Renal cortex interstitium (tissue), 11 donors: Measurements from ENCODE around the gene KIF16B. TPM values are rescaled to one million over a fixed set of nuclear protein-coding genes. Genes with fewer than 3 reads are reported as not detected.

ENCODE experiments used
- DNase-seq, 11 donors: peaks; one replicate each; pipeline ENCODE4 v3.0.0-alpha.2; 2013; ENCODE audit warnings: low read depth in 9 of 11, low spot score in 4 of 11; ENCODE audit errors: extremely low read depth in 1 of 11
- polyA plus RNA-seq, 3 donors: library from polyadenylated mRNA; unstranded; fragments of 120-200 nt; gene quantifications; one replicate each; pipeline ENCODE4 v1.2.1, GENCODE V29; 2013; ENCODE audit not compliant: insufficient read length in 3 of 3

The KIF16B gene
- polyA plus RNA-seq, 3 donors: 21.7 to 24.2 (median 22.8) TPM

GRCh38 chr20:16296931-16297330 lies 276.3 kb downstream of the KIF16B start:
- no peak for DNase-seq

- DNase-seq: no peak
These were observed 277.7 kb downstream of the KIF16B start for GRCh38 chr20:16295534-16295933.

GRCh38 chr20:16293590-16293989 lies 279.7 kb downstream of the KIF16B start:
- no peak for DNase-seq

GRCh38 chr20:16292226-16292880 lies 280.9 kb downstream of the KIF16B start:
- no peak for DNase-seq

GRCh38 chr20:16290358-16290757 lies 282.9 kb downstream of the KIF16B start:
- DNase-seq: no peak

GRCh38 chr20:16287776-16288175 lies 285.5 kb downstream of the KIF16B start:
- no peak for DNase-seq

GRCh38 chr20:16286601-16287000 lies 286.6 kb downstream of the KIF16B start:
- DNase-seq: no peak

- no peak for DNase-seq
These were observed 288.7 kb downstream of the KIF16B start for GRCh38 chr20:16284385-16285100.

- no peak for DNase-seq
These were observed 289.3 kb downstream of the KIF16B start for GRCh38 chr20:16283978-16284377.

GRCh38 chr20:16283307-16283706 lies 289.9 kb downstream of the KIF16B start:
- no peak for DNase-seq

- no peak for DNase-seq
These were observed 293.0 kb downstream of the KIF16B start for GRCh38 chr20:16280219-16280618.

GRCh38 chr20:16279320-16279719 lies 293.9 kb downstream of the KIF16B start:
- no peak for DNase-seq

GRCh38 chr20:16273812-16274555 lies 299.3 kb downstream of the KIF16B start:
- no peak for DNase-seq

GRCh38 chr20:16272780-16273360 lies 300.4 kb downstream of the KIF16B start:
- no peak for DNase-seq

- no peak for DNase-seq
These were observed 301.8 kb downstream of the KIF16B start for GRCh38 chr20:16271450-16271849.

GRCh38 chr20:16270989-16271388 lies 302.3 kb downstream of the KIF16B start:
- no peak for DNase-seq

- no peak for DNase-seq
These were observed 302.8 kb downstream of the KIF16B start for GRCh38 chr20:16270314-16270931.

GRCh38 chr20:16267526-16267925 lies 305.7 kb downstream of the KIF16B start:
- DNase-seq: no peak

GRCh38 chr20:16265334-16265733 lies 307.9 kb downstream of the KIF16B start:
- no peak for DNase-seq
